HepG2 (cell line): ENCODE results near the gene COX10. TPM values are rescaled to one million over a fixed set of nuclear protein-coding genes. Genes with fewer than 3 reads are reported as not detected.

Source experiments
- ATAC-seq: fragments of 200-7000 bp; cut with Tn5 transposase; 3 replicates; pipeline ENCODE4 v1.9.1; 2020; ENCODE audit warnings: mild to moderate bottlenecking, moderate library complexity
- BruUV-seq: library from RNA; stranded (reverse); fragments of 400-500 nt; replicated peaks from 2 replicates; lab custom pipeline; 2021; lab: Mats Ljungman, UMichigan
- CTCF ChIA-PET: fragments of 300-600 bp; formaldehyde crosslinking; extraction: SDS; loops from one replicate; lab custom pipeline; 2021; ENCODE audit warnings: low total read pairs, inconsistent platforms, low intra/inter-chr PET ratio; lab: Yijun Ruan, JAX
- POLR2A ChIA-PET: fragments of 350-600 bp; sonication (Branson Sonifier 250); formaldehyde crosslinking; loops from one replicate; lab custom pipeline; 2020; ENCODE audit warnings: antibody characterized with exemption, inconsistent platforms; lab: Yijun Ruan, JAX
- DNase-seq: peaks from one replicate; pipeline ENCODE4 v3.0.0-alpha.2; 2015; ENCODE audit warnings: low spot score
- FAIRE-seq: peaks from 3 replicates; lab custom pipeline; 2011; peaks lifted over from hg19 to GRCh38; lab: Jason Lieb, UNC
- H2AFZ ChIP-seq: one replicate; pipeline ENCODE4 v1.6.1; 2011; ENCODE audit warnings: low read length, inconsistent platforms
- H3K27ac ChIP-seq: fragments of 300-600 bp; 3 replicates; pipeline ENCODE4 v1.8.0; 2011; ENCODE audit warnings: mixed run types, mild to moderate bottlenecking, mixed read lengths, low read length, inconsistent platforms; ENCODE audit not compliant: insufficient read depth; ENCODE audit errors: extremely low read length
- H3K27me3 ChIP-seq, 2 experiments: fragments of 200-600 bp in 1 of 2; 2 replicates in 1 of 2; 3 replicates in 1 of 2; pipeline versions ENCODE4 v1.6.0 to v1.8.0; 2011; ENCODE audit warnings: low read length in 2 of 2, mild to moderate bottlenecking in 2 of 2, moderate library complexity in 2 of 2, inconsistent platforms in 1 of 2; ENCODE audit not compliant: insufficient read depth in 2 of 2, control insufficient read depth in 1 of 2
- H3K36me3 ChIP-seq, 2 experiments: fragments of 200-600 bp in 1 of 2; replicated peaks in 1 of 2; 2 replicates in 1 of 2; 3 replicates in 1 of 2; pipeline versions ENCODE4 v1.5.1 to v1.8.0; 2011; ENCODE audit warnings: low read length in 2 of 2, inconsistent platforms in 1 of 2; ENCODE audit not compliant: insufficient read depth in 2 of 2, control insufficient read depth in 1 of 2
- H3K4me1 ChIP-seq: 2 replicates; pipeline ENCODE4 v1.5.1; 2012; ENCODE audit warnings: low read length, inconsistent platforms; ENCODE audit not compliant: insufficient read depth
- H3K4me2 ChIP-seq: 2 replicates; pipeline ENCODE4 v1.6.0; 2011; ENCODE audit warnings: low read depth, low read length, inconsistent platforms
- H3K4me3 ChIP-seq, 3 experiments: fragments of 200-600 bp in 1 of 3; sonication (generic), shearing (Covaris generic) in 1 of 3; replicated peaks in 1 of 3; 2 replicates each; pipeline ENCODE4 v1.5.1; 2011 to 2016; ENCODE audit warnings: low read length in 3 of 3, inconsistent platforms in 2 of 3, low read depth in 2 of 3, mild to moderate bottlenecking in 2 of 3, control low read depth in 1 of 3, mixed read lengths in 1 of 3; ENCODE audit not compliant: insufficient read depth in 1 of 3
- H3K79me2 ChIP-seq: one replicate; pipeline ENCODE4 v1.6.1; 2011; ENCODE audit warnings: low read length, inconsistent platforms; ENCODE audit not compliant: insufficient read depth
- H3K9ac ChIP-seq: 2 replicates; pipeline ENCODE4 v1.6.0; 2011; ENCODE audit warnings: mild to moderate bottlenecking, low read depth, low read length, inconsistent platforms; ENCODE audit not compliant: insufficient read depth
- H3K9me3 ChIP-seq: 2 replicates; pipeline ENCODE4 v1.5.1; 2012; ENCODE audit warnings: mild to moderate bottlenecking, low read length
- H4K20me1 ChIP-seq: 2 replicates; pipeline ENCODE4 v1.6.0; 2011; ENCODE audit warnings: inconsistent platforms, mild to moderate bottlenecking, low read length, moderate library complexity; ENCODE audit not compliant: insufficient read depth
- ATF1 ChIP-seq: IDR thresholded peaks from 2 replicates; pipeline ENCODE4 v1.6.1; 2016; ENCODE audit warnings: mild to moderate bottlenecking, control low read depth
- BRCA1 ChIP-seq: sonication (generic); formaldehyde crosslinking; IDR thresholded peaks from 2 replicates; pipeline ENCODE4 v1.4.0; 2020; ENCODE audit warnings: missing genetic modification reagents
- CBX5 ChIP-seq: sonication (generic); formaldehyde crosslinking; IDR thresholded peaks from 2 replicates; pipeline ENCODE4 v1.4.0; 2020; ENCODE audit warnings: missing genetic modification reagents, borderline replicate concordance
- ETV6 ChIP-seq: sonication (generic); formaldehyde crosslinking; conservative IDR thresholded peaks from 2 replicates; pipeline ENCODE4 v1.4.0; 2020; ENCODE audit warnings: missing genetic modification reagents
- HMG20A ChIP-seq: IDR thresholded peaks from 2 replicates; pipeline ENCODE4 v1.6.1; 2016; ENCODE audit warnings: borderline replicate concordance
- KDM4B ChIP-seq: sonication (generic); formaldehyde crosslinking; IDR thresholded peaks from 2 replicates; pipeline ENCODE4 v1.4.0; 2020; ENCODE audit warnings: missing genetic modification reagents
- NFKB2 ChIP-seq: sonication (generic); formaldehyde crosslinking; IDR thresholded peaks from 2 replicates; pipeline ENCODE4 v1.4.0; 2020; ENCODE audit warnings: missing genetic modification reagents, borderline replicate concordance
- NR1H2 ChIP-seq: sonication (generic); formaldehyde crosslinking; IDR thresholded peaks from 2 replicates; pipeline ENCODE4 v1.8.1; 2022; ENCODE audit warnings: low read depth, missing genetic modification reagents, borderline replicate concordance
- PAWR ChIP-seq: sonication (generic); formaldehyde crosslinking; IDR thresholded peaks from 2 replicates; pipeline ENCODE4 v1.4.0; 2020; ENCODE audit warnings: missing genetic modification reagents, mild to moderate bottlenecking, borderline replicate concordance
- PCBP1 ChIP-seq: fragments of 200-400 bp; formaldehyde crosslinking; IDR thresholded peaks from 2 replicates; pipeline ENCODE4 v1.6.1; 2017; ENCODE audit warnings: mild to moderate bottlenecking, low read depth, low read length, borderline replicate concordance
- TGIF2 ChIP-seq: IDR thresholded peaks from 2 replicates; pipeline ENCODE4 v1.6.1; 2016; ENCODE audit warnings: control low read depth, missing compliant biosample characterization
- ZFP1 ChIP-seq: IDR thresholded peaks from 2 replicates; pipeline ENCODE4 v1.6.1; 2016
- ZNF224 ChIP-seq: sonication (generic); formaldehyde crosslinking; IDR thresholded peaks from 2 replicates; pipeline ENCODE4 v1.5.0; 2020; ENCODE audit warnings: mild to moderate bottlenecking, missing genetic modification reagents
- WGBS: methylation state at CpG from one replicate; pipeline ENCODE4 v1.1.6; 2017; ENCODE audit warnings: low lambda C conversion rate; 5-methylcytosine and 5-hydroxymethylcytosine counted together
- in situ Hi-C: cut with HindIII; loops from 2 replicates; pipeline ENCODE4 v1.10.0; 2017; ENCODE audit warnings: low pct_unique_long_range_greater_than_20kb; ENCODE audit not compliant: extremely low pct_ligation_motif_present
- intact Hi-C: fragments of 100-400 bp; cut with micrococcal nuclease; formaldehyde crosslinking; loops from one replicate; pipeline ENCODE4 v1.10.0; 2022; ENCODE audit not compliant: unreplicated experiment
- polyA plus RNA-seq, 8 experiments: library from polyadenylated mRNA; depleted of rRNA in 3 of 8; stranded (reverse) in 7 of 8; unstranded in 1 of 8; fragments of >200 nt; fragmentation: Illumina TruSeq in 4 of 8; extraction: Trizol in 4 of 8; gene quantifications; 2 replicates each; pipeline versions ENCODE4 v1.2.1 to v1.2.3, GENCODE V29; 2011 to 2016; ENCODE audit warnings: low read depth in 4 of 8, missing spikeins in 1 of 8, mixed read lengths in 1 of 8; ENCODE audit not compliant: insufficient read depth in 1 of 8
- total RNA-seq, 5 experiments: library from RNA; depleted of rRNA; stranded (reverse); fragments of >200 nt; fragmentation: Illumina TruSeq; extraction: Trizol; gene quantifications; 2 replicates each; pipeline ENCODE4 v1.2.3, GENCODE V29; 2016; ENCODE audit warnings: low read depth in 1 of 5
- TF ChIP-seq, protein P1 (sequence below): sonication (generic); formaldehyde crosslinking; IDR thresholded peaks from 2 replicates; pipeline ENCODE4 v1.5.0; 2020; ENCODE audit warnings: missing genetic modification reagents, mild to moderate bottlenecking, borderline replicate concordance
- TF ChIP-seq, protein P2 (sequence below): sonication (generic); formaldehyde crosslinking; IDR thresholded peaks from 2 replicates; pipeline ENCODE4 v1.9.0; 2021; ENCODE audit warnings: missing genetic modification reagents, mild to moderate bottlenecking, borderline replicate concordance

COX10 gene
- total and polyA plus RNA-seq, 2 of the 13 experiments (the other 11 are each of a cell fraction or from before 2014, with no cell fraction given) = 13.9 to 20.1 TPM

DNA sequence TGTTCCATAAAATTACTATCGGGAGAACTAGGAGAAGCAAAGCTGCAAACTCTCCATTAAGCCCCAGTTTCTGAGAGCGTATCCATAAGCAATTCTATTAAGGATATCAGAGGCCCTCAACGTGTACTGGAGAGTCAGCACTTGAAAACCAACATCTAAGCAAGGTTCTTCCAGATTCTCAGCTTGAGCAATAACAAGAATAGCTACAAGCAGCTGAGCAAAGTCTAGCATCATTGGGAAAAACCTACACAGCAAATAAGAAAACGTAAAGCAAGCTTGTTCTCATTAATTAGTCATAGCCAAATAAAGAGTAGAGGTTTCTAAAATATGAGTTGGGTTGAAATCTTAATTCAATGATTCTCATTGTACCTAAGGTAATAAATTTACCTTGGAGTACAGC lies 26.9 kb upstream of the COX10 start:
- Histone ChIP-seq H3K27ac (no peak overlapping the region), H3K4me2 (no peak overlapping the region), H3K4me3 (no peak overlapping the region), H3K4me1 (no peaks in the 10 kb centered on the region), H3K36me3 (no peaks in the 10 kb centered on the region), H2AFZ (no peak overlapping the region), H3K9ac (no peak overlapping the region), H3K79me2 (no peaks in the 10 kb centered on the region), H3K27me3 (no peaks in the 10 kb centered on the region), H4K20me1 (no peaks in the 10 kb centered on the region), H3K9me3 (no peaks in the 10 kb centered on the region)
- no TSS peak for BruUV-seq
- in situ Hi-C loops (no loop called here), intact Hi-C loops (no loop called here)
- ChIA-PET CTCF (no interaction called here), POLR2A (no interaction called here)
- ATAC-seq (no peak), FAIRE-seq (no peak), DNase-seq (no peak)
- TF ChIP-seq KDM4B = no peak
- TF ChIP-seq PAWR = no peak
- TF ChIP-seq BRCA1 (CRISPR knock-in tag) = no peak
- TF ChIP-seq PCBP1 = no peak
- TF ChIP-seq NR1H2 (CRISPR knock-in tag) = no peak
- TF ChIP-seq ETV6 (CRISPR knock-in tag) = no peak
- TF ChIP-seq, protein P1, sequence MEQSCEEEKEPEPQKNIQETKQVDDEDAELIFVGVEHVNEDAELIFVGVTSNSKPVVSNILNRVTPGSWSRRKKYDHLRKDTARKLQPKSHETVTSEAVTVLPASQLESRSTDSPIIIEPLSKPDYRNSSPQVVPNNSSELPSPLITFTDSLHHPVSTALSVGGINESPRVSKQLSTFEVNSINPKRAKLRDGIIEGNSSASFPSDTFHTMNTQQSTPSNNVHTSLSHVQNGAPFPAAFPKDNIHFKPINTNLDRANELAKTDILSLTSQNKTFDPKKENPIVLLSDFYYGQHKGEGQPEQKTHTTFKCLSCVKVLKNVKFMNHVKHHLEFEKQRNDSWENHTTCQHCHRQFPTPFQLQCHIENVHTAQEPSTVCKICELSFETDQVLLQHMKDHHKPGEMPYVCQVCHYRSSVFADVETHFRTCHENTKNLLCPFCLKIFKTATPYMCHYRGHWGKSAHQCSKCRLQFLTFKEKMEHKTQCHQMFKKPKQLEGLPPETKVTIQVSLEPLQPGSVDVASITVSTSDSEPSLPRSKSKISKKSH (CRISPR knock-in tag) = no peak
- no peak for TF ChIP-seq ZFP1 (CRISPR knock-in tag)
- no peak for TF ChIP-seq HMG20A (CRISPR knock-in tag)
- TF ChIP-seq CBX5 = no peak
- TF ChIP-seq TGIF2 (CRISPR knock-in tag) = no peak
- no peak for TF ChIP-seq ZNF224 (CRISPR knock-in tag)
- TF ChIP-seq NFKB2 (CRISPR knock-in tag) = no peak
- TF ChIP-seq ATF1 (CRISPR knock-in tag) = no peak
- TF ChIP-seq, protein P2, sequence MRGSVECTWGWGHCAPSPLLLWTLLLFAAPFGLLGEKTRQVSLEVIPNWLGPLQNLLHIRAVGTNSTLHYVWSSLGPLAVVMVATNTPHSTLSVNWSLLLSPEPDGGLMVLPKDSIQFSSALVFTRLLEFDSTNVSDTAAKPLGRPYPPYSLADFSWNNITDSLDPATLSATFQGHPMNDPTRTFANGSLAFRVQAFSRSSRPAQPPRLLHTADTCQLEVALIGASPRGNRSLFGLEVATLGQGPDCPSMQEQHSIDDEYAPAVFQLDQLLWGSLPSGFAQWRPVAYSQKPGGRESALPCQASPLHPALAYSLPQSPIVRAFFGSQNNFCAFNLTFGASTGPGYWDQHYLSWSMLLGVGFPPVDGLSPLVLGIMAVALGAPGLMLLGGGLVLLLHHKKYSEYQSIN = no peak
- 88% methylated on average over 4 of the region's 4 CpGs for WGBS
